Progenitor cell of endocrine pancreas (in vitro differentiated cells): ENCODE results near the gene EIF3CL. TPM values are rescaled to one million over a fixed set of nuclear protein-coding genes. Genes with fewer than 3 reads are reported as not detected.
"Not testable (repeated sequence)": the region's sequence is repeated elsewhere in the genome, so short reads cannot be mapped to it uniquely, and the experiment has no call there.

Experiments used
- DNase-seq: peaks from one replicate; pipeline ENCODE4 v3.0.0; 2021; ENCODE audit warnings: low spot score; ENCODE audit not compliant: unreplicated experiment
- H3K27ac Mint-ChIP-seq: 2 replicates; pipeline ENCODE4 v1.8.0; 2021; ENCODE audit warnings: mild to moderate bottlenecking, moderate library complexity, mixed read lengths
- H3K27me3 Mint-ChIP-seq: 2 replicates; pipeline ENCODE4 v1.8.0; 2021; ENCODE audit warnings: mixed read lengths
- H3K36me3 Mint-ChIP-seq: 2 replicates; pipeline ENCODE4 v1.8.0; 2022; ENCODE audit warnings: mixed read lengths; ENCODE audit not compliant: insufficient read depth
- H3K4me1 Mint-ChIP-seq: 2 replicates; pipeline ENCODE4 v1.8.0; 2021; ENCODE audit warnings: low read depth, mixed read lengths
- H3K4me3 Mint-ChIP-seq: 2 replicates; pipeline ENCODE4 v1.8.0; 2021; ENCODE audit warnings: low read depth, mild to moderate bottlenecking, moderate library complexity, mixed read lengths
- H3K9me3 Mint-ChIP-seq: 2 replicates; pipeline ENCODE4 v1.8.0; 2021; ENCODE audit warnings: low read depth, mixed read lengths
- microRNA-seq: library from miRNA; unstranded; fragments of <30 nt; microRNA quantifications from one replicate; pipeline ENCODE4 v1.1.0, GENCODE V29; 2020; ENCODE audit warnings: borderline number of aligned reads; ENCODE audit not compliant: unreplicated experiment
- total RNA-seq: library from RNA; stranded (reverse); gene quantifications from 2 replicates; pipeline ENCODE4 v1.2.1, GENCODE V29; 2021

EIF3CL gene
- total RNA-seq, 1 donor from 2014 or later, result 106 TPM

- H3K27ac Mint-ChIP-seq, H3K9me3 Mint-ChIP-seq, H3K4me1 Mint-ChIP-seq, H3K27me3 Mint-ChIP-seq, H3K36me3 Mint-ChIP-seq, DNase-seq, H3K4me3 Mint-ChIP-seq: not testable (repeated sequence)
Observed at GRCh38 chr16:28332632-28333031, 71.0 kb downstream of the EIF3CL start.

- H3K4me3 Mint-ChIP-seq, DNase-seq, H3K9me3 Mint-ChIP-seq, H3K27me3 Mint-ChIP-seq, H3K4me1 Mint-ChIP-seq, H3K36me3 Mint-ChIP-seq, H3K27ac Mint-ChIP-seq: not testable (repeated sequence)
Observed at GRCh38 chr16:28330981-28331380, 72.7 kb downstream of the EIF3CL start.

GRCh38 chr16:28330232-28330631 lies 73.4 kb downstream of the EIF3CL start:
- not testable (repeated sequence) for H3K4me3 Mint-ChIP-seq, H3K4me1 Mint-ChIP-seq, H3K9me3 Mint-ChIP-seq, H3K27ac Mint-ChIP-seq, H3K36me3 Mint-ChIP-seq, DNase-seq, H3K27me3 Mint-ChIP-seq

Small RNAs within 50 kb of the gene (microRNA-seq; reads per million reads assigned to microRNA genes)
- gene MIR6862-1, result not detected

Other genes starting within 250 kb of the EIF3CL start
- 82.9 and 87.5 TPM in 2 replicates for gene XPO6, start 191.9 kb downstream of the EIF3CL start, total RNA-seq
- 89.4 and 91.2 TPM in 2 replicates for gene SBK1, start 111.3 kb downstream of the EIF3CL start, total RNA-seq
- gene NPIPB6, start 40.3 kb downstream of the EIF3CL start, total RNA-seq, result 5.7 and 7.0 TPM in 2 replicates
- gene NPIPB7, start 68.5 kb upstream of the EIF3CL start, total RNA-seq, result 0.60 TPM in 1 of 2 replicates, not detected in the other
- gene CLN3, start 88.2 kb upstream of the EIF3CL start, total RNA-seq, result 43.9 and 45.4 TPM in 2 replicates
- 0.20 and 0.22 TPM in 2 replicates for gene APOBR, start 90.8 kb upstream of the EIF3CL start, total RNA-seq
- gene IL27, start 103.0 kb upstream of the EIF3CL start, total RNA-seq, result not detected in 2 replicates
- not detected in 2 replicates for gene NUPR1, start 135.1 kb upstream of the EIF3CL start, total RNA-seq
- gene SGF29, start 150.1 kb upstream of the EIF3CL start, total RNA-seq, result 34.7 and 37.6 TPM in 2 replicates
- gene SULT1A2, start 193.2 kb upstream of the EIF3CL start, total RNA-seq, result 3.2 and 3.9 TPM in 2 replicates
- gene SULT1A1, start 206.2 kb upstream of the EIF3CL start, total RNA-seq, result 19.8 and 20.9 TPM in 2 replicates
- gene NPIPB8, start 234.2 kb upstream of the EIF3CL start, total RNA-seq, result 0.77 and 1.3 TPM in 2 replicates